Peyer's patch (tissue), 4 donors: ENCODE measurements around the gene OLFML1.

Experiments used
- POLR2A ChIP-seq, 2 donors: fragments of 450-650 bp; IDR thresholded peaks; one replicate each; pipeline ENCODE4 v1.5.1; 2017; ENCODE audit warnings: antibody characterized with exemption in 2 of 2, mild to moderate bottlenecking in 2 of 2, moderate library complexity in 2 of 2
- TF ChIP-seq, protein P1 (sequence below), 6 experiments: fragments of 450-650 bp in 4 of 6; fragments of 200-600 bp in 2 of 6; sonication (generic) in 1 of 6; IDR thresholded peaks; one replicate each; pipeline ENCODE4 v1.5.1; 2017 to 2019; ENCODE audit warnings: antibody characterized with exemption in 6 of 6, mild to moderate bottlenecking in 3 of 6, moderate library complexity in 1 of 6

DNA sequence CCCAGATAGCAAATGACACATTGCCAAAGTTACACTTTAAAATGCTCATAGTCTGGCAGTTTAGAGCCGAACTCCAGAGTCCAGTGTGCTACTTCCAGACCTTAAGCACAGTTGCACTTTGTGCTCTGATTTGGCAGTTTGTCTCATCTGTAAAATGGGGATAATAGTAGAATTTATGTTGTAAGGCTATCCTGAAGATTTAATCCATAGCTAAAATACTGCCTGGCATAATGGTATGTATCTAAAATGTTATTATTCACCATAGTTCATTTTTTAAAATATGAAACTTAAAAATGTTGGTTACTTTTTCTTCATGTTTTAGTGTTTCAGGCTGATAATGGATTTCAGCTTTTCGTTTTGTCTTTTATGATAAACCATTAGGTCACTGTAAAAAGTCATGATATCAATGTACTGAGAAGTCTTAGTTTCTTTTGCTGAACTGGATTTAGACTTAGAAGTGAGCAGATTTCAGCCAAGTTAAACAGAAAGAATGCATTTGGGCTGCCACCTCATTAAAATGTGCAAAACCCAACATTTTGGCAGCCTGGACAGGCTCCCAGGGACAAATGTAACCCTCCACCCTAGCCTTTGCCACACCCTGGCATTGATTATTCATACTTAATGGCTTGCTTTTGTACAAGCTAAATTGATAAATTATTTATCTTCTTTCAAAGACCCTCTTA is 933 bp downstream of the OLFML1 start:
- TF ChIP-seq, protein P1, sequence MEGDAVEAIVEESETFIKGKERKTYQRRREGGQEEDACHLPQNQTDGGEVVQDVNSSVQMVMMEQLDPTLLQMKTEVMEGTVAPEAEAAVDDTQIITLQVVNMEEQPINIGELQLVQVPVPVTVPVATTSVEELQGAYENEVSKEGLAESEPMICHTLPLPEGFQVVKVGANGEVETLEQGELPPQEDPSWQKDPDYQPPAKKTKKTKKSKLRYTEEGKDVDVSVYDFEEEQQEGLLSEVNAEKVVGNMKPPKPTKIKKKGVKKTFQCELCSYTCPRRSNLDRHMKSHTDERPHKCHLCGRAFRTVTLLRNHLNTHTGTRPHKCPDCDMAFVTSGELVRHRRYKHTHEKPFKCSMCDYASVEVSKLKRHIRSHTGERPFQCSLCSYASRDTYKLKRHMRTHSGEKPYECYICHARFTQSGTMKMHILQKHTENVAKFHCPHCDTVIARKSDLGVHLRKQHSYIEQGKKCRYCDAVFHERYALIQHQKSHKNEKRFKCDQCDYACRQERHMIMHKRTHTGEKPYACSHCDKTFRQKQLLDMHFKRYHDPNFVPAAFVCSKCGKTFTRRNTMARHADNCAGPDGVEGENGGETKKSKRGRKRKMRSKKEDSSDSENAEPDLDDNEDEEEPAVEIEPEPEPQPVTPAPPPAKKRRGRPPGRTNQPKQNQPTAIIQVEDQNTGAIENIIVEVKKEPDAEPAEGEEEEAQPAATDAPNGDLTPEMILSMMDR (IDR thresholded peaks at IDR 0.05) = no peak
- TF ChIP-seq POLR2A (IDR thresholded peaks at IDR 0.05) = no peak
